IMR-90 (cell line): ENCODE results near the gene PERM1. TPM values are rescaled to one million over a fixed set of nuclear protein-coding genes. Genes with fewer than 3 reads are reported as not detected.

Experiments used
- ATAC-seq: fragments of 200-7000 bp; cut with Tn5 transposase; 2 replicates; pipeline ENCODE4 v1.9.1; 2020; ENCODE audit warnings: low read depth, mild to moderate bottlenecking, moderate library complexity
- BruUV-seq: library from RNA; stranded (reverse); fragments of 400-500 nt; replicated peaks from 2 replicates; lab custom pipeline; 2021; lab: Mats Ljungman, UMichigan
- CTCF ChIA-PET: fragments of 300-600 bp; formaldehyde crosslinking; extraction: SDS; loops from one replicate; lab custom pipeline; 2021; ENCODE audit warnings: antibody characterized with exemption; lab: Yijun Ruan, JAX
- POLR2A ChIA-PET: fragments of 300-600 bp; sonication (Branson Sonifier 250); formaldehyde crosslinking; loops from one replicate; lab custom pipeline; 2022; ENCODE audit warnings: antibody characterized with exemption; ENCODE audit not compliant: unreplicated experiment; lab: Charles Lee
- DNase-seq: peaks from one replicate; pipeline ENCODE4 v3.0.0; 2013
- H2AFZ ChIP-seq: replicated peaks from 2 replicates; pipeline ENCODE3; 2013; ENCODE audit warnings: low read length, mild to moderate bottlenecking; ENCODE audit not compliant: poor library complexity
- H2AK5ac ChIP-seq: 2 replicates; pipeline ENCODE4 v1.6.1; 2013; ENCODE audit warnings: low read depth, low read length, inconsistent platforms
- H2AK9ac ChIP-seq: replicated peaks from 2 replicates; pipeline ENCODE3; 2013; ENCODE audit warnings: mild to moderate bottlenecking, low read depth, low read length, moderate library complexity; ENCODE audit not compliant: poor library complexity
- H2BK120ac ChIP-seq: 2 replicates; pipeline ENCODE4 v1.6.1; 2013; ENCODE audit warnings: low read depth, low read length, inconsistent platforms
- H2BK15ac ChIP-seq: 3 replicates; pipeline ENCODE4 v1.6.1; 2013; ENCODE audit warnings: low read depth, low read length, inconsistent platforms
- H2BK20ac ChIP-seq: 2 replicates; pipeline ENCODE4 v1.6.1; 2013; ENCODE audit warnings: low read depth, mild to moderate bottlenecking, inconsistent platforms, low read length, moderate library complexity
- H2BK5ac ChIP-seq: 2 replicates; pipeline ENCODE4 v1.6.1; 2013; ENCODE audit warnings: mild to moderate bottlenecking, low read depth, low read length, inconsistent platforms; ENCODE audit not compliant: poor library complexity, severe bottlenecking
- H3K14ac ChIP-seq: replicated peaks from 2 replicates; pipeline ENCODE4 v1.6.1; 2013; ENCODE audit warnings: low read depth, low read length, inconsistent platforms
- H3K18ac ChIP-seq: 2 replicates; pipeline ENCODE4 v1.6.1; 2013; ENCODE audit warnings: low read depth, low read length, control low read depth
- H3K23ac ChIP-seq: 2 replicates; pipeline ENCODE4 v1.6.1; 2013; ENCODE audit warnings: low read depth, low read length, inconsistent platforms
- H3K27ac ChIP-seq: 2 replicates; pipeline ENCODE4 v1.5.1; 2013; ENCODE audit warnings: mild to moderate bottlenecking, control low read depth, low read length; ENCODE audit not compliant: insufficient read depth
- H3K27me3 ChIP-seq: 2 replicates; pipeline ENCODE4 v1.6.1; 2013; ENCODE audit warnings: low read length; ENCODE audit not compliant: control insufficient read depth, insufficient read depth
- H3K36me3 ChIP-seq: 2 replicates; pipeline ENCODE4 v1.6.1; 2013; ENCODE audit warnings: low read length, mixed read lengths; ENCODE audit not compliant: control insufficient read depth, insufficient read depth
- H3K4ac ChIP-seq: 2 replicates; pipeline ENCODE4 v1.6.1; 2013; ENCODE audit warnings: low read depth, low read length, inconsistent platforms
- H3K4me1 ChIP-seq: 2 replicates; pipeline ENCODE4 v1.6.1; 2013; ENCODE audit warnings: low read length, mixed read lengths; ENCODE audit not compliant: control insufficient read depth, insufficient read depth
- H3K4me2 ChIP-seq: 2 replicates; pipeline ENCODE4 v1.6.1; 2013; ENCODE audit warnings: low read depth, mild to moderate bottlenecking, control low read depth, low read length, moderate library complexity
- H3K4me3 ChIP-seq: 2 replicates; pipeline ENCODE4 v1.5.1; 2013; ENCODE audit warnings: low read depth, mild to moderate bottlenecking, control low read depth, low read length, moderate library complexity; ENCODE audit not compliant: insufficient read depth
- H3K56ac ChIP-seq: 2 replicates; pipeline ENCODE4 v1.6.1; 2013; ENCODE audit warnings: low read length, inconsistent platforms; ENCODE audit not compliant: insufficient read depth; ENCODE audit errors: extremely low read depth
- H3K79me1 ChIP-seq, 2 experiments: 2 replicates each; pipeline ENCODE4 v1.6.1; 2013; ENCODE audit warnings: low read length in 2 of 2, inconsistent platforms in 1 of 2, low read depth in 1 of 2
- H3K9ac ChIP-seq: 2 replicates; pipeline ENCODE4 v1.6.1; 2013; ENCODE audit warnings: low read depth, low read length, control low read depth
- H3K9me1 ChIP-seq: 2 replicates; pipeline ENCODE4 v1.6.1; 2013; ENCODE audit warnings: low read length, inconsistent platforms; ENCODE audit not compliant: insufficient read depth
- H3K9me3 ChIP-seq: 2 replicates; pipeline ENCODE4 v1.6.1; 2013; ENCODE audit warnings: low read length; ENCODE audit not compliant: control insufficient read depth, insufficient read depth
- H4K20me1 ChIP-seq: 2 replicates; pipeline ENCODE4 v1.6.1; 2013; ENCODE audit warnings: low read length, inconsistent platforms; ENCODE audit not compliant: insufficient read depth
- H4K5ac ChIP-seq: 2 replicates; pipeline ENCODE4 v1.6.1; 2013; ENCODE audit warnings: mild to moderate bottlenecking, low read depth, low read length, control low read depth
- H4K8ac ChIP-seq, 2 experiments: 2 replicates each; pipeline ENCODE4 v1.6.1; 2013; ENCODE audit warnings: low read depth in 2 of 2, low read length in 2 of 2, control low read depth in 1 of 2, inconsistent platforms in 1 of 2
- H4K91ac ChIP-seq: 2 replicates; pipeline ENCODE4 v1.6.1; 2013; ENCODE audit warnings: low read depth, low read length, inconsistent platforms; ENCODE audit not compliant: insufficient read depth
- BHLHE40 ChIP-seq: fragments of 150-350 bp; IDR thresholded peaks from 2 replicates; pipeline ENCODE4 v1.6.1; 2016; ENCODE audit warnings: mild to moderate bottlenecking, low read depth, low read length
- CEBPB ChIP-seq: IDR thresholded peaks from 2 replicates; pipeline ENCODE4 v1.6.1; 2012; ENCODE audit warnings: low read depth, low read length, improper control_type of control experiment
- CHD1 ChIP-seq: IDR thresholded peaks from 2 replicates; pipeline ENCODE4 v1.6.1; 2012; ENCODE audit warnings: low read depth, low read length, improper control_type of control experiment
- FOS ChIP-seq: fragments of 150-350 bp; IDR thresholded peaks from 2 replicates; pipeline ENCODE4 v1.6.1; 2016; ENCODE audit warnings: low read depth, low read length
- MXI1 ChIP-seq: IDR thresholded peaks from 2 replicates; pipeline ENCODE4 v1.6.1; 2012; ENCODE audit warnings: low read depth, mild to moderate bottlenecking, low read length, moderate library complexity, borderline replicate concordance
- NFE2L2 ChIP-seq: fragments of 150-350 bp; IDR thresholded peaks from 2 replicates; pipeline ENCODE4 v1.6.1; 2016; ENCODE audit warnings: low read depth, mild to moderate bottlenecking, low read length
- POLR2A ChIP-seq: IDR thresholded peaks from 2 replicates; pipeline ENCODE4 v1.6.1; 2012; ENCODE audit warnings: mild to moderate bottlenecking, low read depth, low read length
- RCOR1 ChIP-seq: IDR thresholded peaks from 2 replicates; pipeline ENCODE4 v1.6.1; 2012; ENCODE audit warnings: mild to moderate bottlenecking, low read length, improper control_type of control experiment; ENCODE audit not compliant: insufficient replicate concordance
- RFX5 ChIP-seq: IDR thresholded peaks from 2 replicates; pipeline ENCODE4 v1.8.0; 2012; ENCODE audit warnings: low read depth, mild to moderate bottlenecking, low read length, moderate library complexity
- WGBS, 2 experiments: methylation state at CpG; one replicate each; pipeline versions ENCODE4 v1.1.5 to v1.1.7; 2013; ENCODE audit warnings: missing lambda C conversion rate in 2 of 2; ENCODE audit not compliant: insufficient read length in 1 of 2; ENCODE audit errors: extremely low coverage in 2 of 2; 5-methylcytosine and 5-hydroxymethylcytosine counted together
- dilution Hi-C: fragments of 300-500 bp; cut with HindIII; formaldehyde crosslinking; loops from one replicate; pipeline ENCODE4 v1.14.3; 2018; ENCODE audit warnings: low sequenced_read_pairs; ENCODE audit not compliant: unreplicated experiment
- in situ Hi-C: fragments of 300-500 bp; cut with MboI; formaldehyde crosslinking; loops from 3 replicates; pipeline ENCODE4 v1.14.3; 2019; ENCODE audit warnings: low sequenced_read_pairs, inconsistent platforms, mixed read lengths
- intact Hi-C: fragments of 100-400 bp; cut with micrococcal nuclease; formaldehyde crosslinking; loops from 2 replicates; pipeline ENCODE4 v1.10.0; 2022
- polyA plus RNA-seq, 3 experiments: library from polyadenylated mRNA; depleted of rRNA; stranded (reverse); fragments of >200 nt; gene quantifications; 2 replicates each; pipeline ENCODE4 v1.2.3, GENCODE V29; 2012; ENCODE audit warnings: low replicate concordance in 1 of 3
- total RNA-seq: library from RNA; depleted of rRNA; stranded (reverse); fragments of >200 nt; gene quantifications from 2 replicates; pipeline ENCODE4 v1.2.3, GENCODE V29; 2012

PERM1 gene
- total and polyA plus RNA-seq, 2 of the 4 experiments (the other 2 are of a cell fraction): not detected

DNA sequence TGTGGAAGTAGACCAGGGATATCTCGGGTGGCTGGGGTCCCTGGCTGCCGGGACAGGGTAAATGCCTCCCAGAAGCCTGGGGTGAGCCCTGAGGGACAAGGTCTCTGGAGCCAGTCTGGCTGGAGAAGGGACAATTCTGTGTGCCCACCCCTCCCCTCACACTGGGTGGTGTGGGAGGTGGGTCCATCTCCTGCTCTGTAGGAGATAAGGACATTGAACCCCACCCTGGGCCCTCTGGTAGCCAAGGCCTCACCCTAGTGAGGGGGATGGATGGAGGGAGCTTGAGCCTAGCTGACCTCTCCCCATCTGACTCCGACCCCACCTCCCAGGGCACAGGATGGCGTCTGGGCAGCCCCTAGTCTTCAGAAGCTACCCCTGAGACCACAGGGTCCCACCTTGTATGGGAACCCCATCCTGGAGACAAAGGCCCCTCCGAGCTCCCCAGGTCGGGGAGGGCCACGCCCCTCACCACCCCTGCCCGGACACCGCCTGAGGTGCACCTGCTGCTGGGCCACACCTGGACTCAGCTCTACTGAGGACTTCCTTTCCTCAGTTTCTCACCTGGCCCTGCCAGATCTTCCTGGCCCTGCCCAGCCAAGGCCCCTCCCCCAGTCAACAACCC is 42.4 kb upstream of the PERM1 start (continued):
- TF ChIP-seq MXI1 (no peak), CHD1 (no peak), RCOR1 (no peak), FOS (no peak), CEBPB (no peak), BHLHE40 (no peak), RFX5 (no peak)

DNA sequence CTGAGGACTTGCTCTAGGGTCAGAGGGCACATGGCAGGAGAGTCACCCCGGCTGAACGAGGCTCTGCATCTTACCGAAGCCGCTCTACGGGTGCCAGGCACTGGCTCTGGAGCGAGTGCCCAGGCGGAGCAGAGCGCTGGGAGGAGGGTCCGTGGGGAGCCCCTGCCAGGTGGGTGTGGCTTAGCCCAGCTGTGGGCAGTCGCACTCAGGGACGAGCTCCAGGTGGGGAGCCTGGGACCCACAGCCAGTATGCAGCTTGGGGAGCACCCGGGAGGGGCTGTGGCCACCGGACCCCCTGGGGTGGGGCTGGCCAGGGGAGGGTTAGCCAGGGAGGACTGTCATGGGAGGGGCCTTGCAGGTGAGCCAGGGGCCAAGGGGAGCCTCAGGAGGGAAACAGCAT is 41.8 kb upstream of the PERM1 start:
- H4K8ac ChIP-seq: no peak overlapping the region
- no peak overlapping the region for H3K4me2 ChIP-seq
- no peak overlapping the region for H3K4ac ChIP-seq
- no peak overlapping the region for H3K56ac ChIP-seq
- no peak overlapping the region for H2BK120ac ChIP-seq
- WGBS, 2 experiments: 75% methylated on average over 2 of the region's 13 CpGs; no CpG with 5 or more reads in 1 of the 2 experiments
- intact Hi-C loops: no loop called here
- ATAC-seq: no peak
- no peak overlapping the region for H2BK15ac ChIP-seq
- H3K23ac ChIP-seq: no peak overlapping the region
- H2AK5ac ChIP-seq: no peak overlapping the region
- in situ Hi-C loops: no loop called here
- H3K4me3 ChIP-seq: no peak overlapping the region
- ChIA-PET CTCF (no interaction called here), POLR2A (no interaction called here)
- no peak overlapping the region for H3K9ac ChIP-seq
- H4K20me1 ChIP-seq: peaks cover 48% of the 10 kb centered on the region
- peaks cover 22 to 52% of the 10 kb centered on the region in 2 experiments; a peak in 3 of 4 replicates for H3K79me1 ChIP-seq
- H2AK9ac ChIP-seq: no peak overlapping the region
- peaks cover 2% of the 10 kb centered on the region; the same call in 1 of the 2 replicates for H3K9me1 ChIP-seq
- no peak overlapping the region for H2BK5ac ChIP-seq
- no peak overlapping the region for H3K14ac ChIP-seq
- H3K18ac ChIP-seq: no peak overlapping the region
- DNase-seq: no peak
- H3K9me3 ChIP-seq: no peaks in the 10 kb centered on the region
- no peak overlapping the region for H2BK20ac ChIP-seq
- H2AFZ ChIP-seq: no peak overlapping the region
- BruUV-seq: no TSS peak
- peaks cover 20% of the 10 kb centered on the region for H3K4me1 ChIP-seq
- dilution Hi-C loops: no loop called here
- TF ChIP-seq NFE2L2 (no peak), POLR2A (no peak), MXI1 (no peak), CEBPB (no peak)
- no peak overlapping the region for H4K5ac ChIP-seq
- H3K27me3 ChIP-seq: no peaks in the 10 kb centered on the region
- no peak overlapping the region for H3K27ac ChIP-seq
- peaks cover 28% of the 10 kb centered on the region for H3K36me3 ChIP-seq
- no peak overlapping the region for H4K91ac ChIP-seq
